Islet of Langerhans (tissue), 1 donor: ENCODE results near the gene SETBP1.
"Not testable (repeated sequence)": the region's sequence is repeated elsewhere in the genome, so short reads cannot be mapped to it uniquely, and the experiment has no call there.

Source experiments
- FAIRE-seq: peaks from one replicate; lab custom pipeline; 2011; peaks lifted over from hg19 to GRCh38; lab: Jason Lieb, UNC

SETBP1 gene

GRCh38 chr18:44704135-44704789 lies 23.6 kb downstream of the SETBP1 start:
- no peak for FAIRE-seq

DNA sequence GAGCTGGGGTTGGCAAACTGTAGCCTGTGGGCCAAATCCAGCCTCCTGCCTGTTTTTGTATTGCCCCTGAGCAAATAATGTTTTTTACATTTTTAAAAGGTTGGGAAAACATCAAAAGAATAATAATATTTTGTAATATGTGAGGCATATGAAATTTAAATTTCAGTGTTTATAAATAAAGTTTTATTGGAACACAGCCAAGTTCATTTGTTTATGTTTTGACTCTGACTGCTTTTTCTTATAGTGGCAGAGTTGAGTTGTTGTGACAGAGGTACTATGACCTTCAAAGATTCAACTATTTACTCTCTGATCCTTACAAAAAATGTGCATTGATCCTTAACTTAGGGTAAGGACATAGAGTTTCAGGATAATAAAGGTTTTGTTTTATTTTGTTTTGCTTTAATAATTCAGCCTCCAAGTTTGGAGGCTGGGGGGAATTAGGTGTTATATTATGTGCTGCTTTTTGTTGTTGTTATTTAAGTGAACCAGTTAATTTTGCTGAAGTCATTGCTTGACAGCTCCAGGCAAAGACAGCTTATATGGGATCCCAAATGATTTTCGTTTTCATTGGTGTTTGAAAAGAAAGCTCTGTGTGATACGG lies 24.5 kb downstream of the SETBP1 start:
- FAIRE-seq, result no peak

DNA sequence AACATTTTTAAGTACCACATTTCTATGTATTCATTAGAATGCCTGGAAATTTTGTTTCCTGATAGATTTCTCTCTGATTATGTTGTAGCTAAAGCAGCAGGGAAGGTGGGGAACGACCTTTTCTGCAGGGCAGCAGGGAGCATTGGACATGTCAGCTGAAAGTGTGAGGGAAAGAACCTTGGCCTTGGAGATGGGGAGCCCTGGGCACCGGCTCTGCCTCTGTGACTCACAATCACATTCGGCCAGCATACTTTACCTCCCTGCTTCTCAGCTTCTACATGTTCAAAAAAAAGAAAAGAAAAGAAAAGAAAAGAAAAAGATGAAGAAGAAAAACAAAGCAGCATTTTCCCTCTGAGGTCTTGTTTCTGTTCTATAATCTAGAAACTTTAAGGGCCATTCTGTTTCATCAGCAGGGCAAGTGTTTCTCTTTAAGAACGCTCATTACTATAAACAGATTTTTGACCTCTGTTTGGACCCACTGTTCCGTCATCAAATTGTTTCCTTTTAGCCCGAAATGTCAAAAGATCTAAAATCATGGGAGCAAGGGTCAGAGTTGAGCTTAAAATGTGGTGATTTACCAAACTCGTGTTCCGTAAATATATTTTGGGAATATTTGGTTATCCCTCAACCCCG lies 27.9 kb downstream of the SETBP1 start:
- FAIRE-seq, result no peak

DNA sequence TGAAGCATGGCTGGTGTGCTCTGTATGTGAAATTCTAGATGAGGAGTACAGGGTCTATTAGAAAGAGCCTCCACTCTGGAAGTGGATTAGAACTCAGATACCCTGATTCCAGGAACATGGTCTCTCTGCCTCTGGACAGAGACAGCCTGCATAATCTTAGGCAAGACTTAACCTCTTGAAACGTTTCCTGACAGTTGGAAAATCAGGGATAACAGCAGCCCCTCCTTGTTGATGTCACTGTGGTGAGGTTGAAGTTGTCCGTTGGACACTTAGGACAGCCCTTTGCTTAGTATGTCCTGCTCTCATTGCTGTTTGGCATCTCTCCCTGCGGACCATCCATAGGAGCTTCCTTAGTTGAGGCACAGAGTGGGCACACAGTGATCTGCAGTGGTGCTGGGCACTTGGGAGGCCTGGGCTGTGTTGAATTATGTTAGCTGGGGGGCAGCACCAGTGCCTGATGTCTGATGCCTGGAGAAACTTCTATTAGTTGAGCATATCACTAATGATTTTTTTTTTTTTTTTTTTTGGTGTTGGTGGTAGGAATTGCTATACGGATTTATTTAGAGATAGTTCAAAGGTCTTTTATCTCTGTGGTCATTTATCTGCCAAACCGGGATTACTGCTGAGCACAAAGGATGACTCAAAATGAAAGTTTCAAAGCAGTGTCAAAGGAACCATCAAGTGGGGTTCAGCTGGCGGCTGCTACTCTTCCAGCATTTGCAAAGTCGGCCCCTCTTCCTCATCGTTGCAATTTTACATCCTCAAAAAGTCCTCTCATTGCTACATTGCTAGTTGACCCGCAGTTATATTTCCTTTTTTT lies 28.8 kb downstream of the SETBP1 start:
- FAIRE-seq, result no peak

GRCh38 chr18:44710931-44711330 lies 30.2 kb downstream of the SETBP1 start:
- no peak for FAIRE-seq

- no peak for FAIRE-seq
Measured at GRCh38 chr18:44712025-44712424, 31.3 kb downstream of the SETBP1 start.

DNA sequence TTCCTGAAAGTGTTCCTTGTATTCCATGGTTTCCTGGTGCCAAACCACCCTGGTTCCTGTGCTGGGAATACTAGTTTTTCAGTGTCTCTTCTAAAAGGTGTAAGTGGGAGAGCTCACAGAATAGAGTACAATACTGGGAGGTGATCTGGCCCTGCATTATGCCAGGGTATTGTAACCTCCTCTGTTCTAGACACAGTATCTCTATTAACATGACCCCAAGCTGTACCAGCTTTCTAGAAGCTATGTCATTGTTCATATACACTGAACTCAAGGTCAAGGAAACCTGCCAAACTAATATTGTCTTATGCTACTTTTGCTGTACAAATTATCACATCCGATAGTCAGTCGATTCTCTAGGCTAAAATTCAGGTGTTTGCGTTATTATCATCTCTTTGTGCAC lies 32.7 kb downstream of the SETBP1 start:
- no peak for FAIRE-seq

DNA sequence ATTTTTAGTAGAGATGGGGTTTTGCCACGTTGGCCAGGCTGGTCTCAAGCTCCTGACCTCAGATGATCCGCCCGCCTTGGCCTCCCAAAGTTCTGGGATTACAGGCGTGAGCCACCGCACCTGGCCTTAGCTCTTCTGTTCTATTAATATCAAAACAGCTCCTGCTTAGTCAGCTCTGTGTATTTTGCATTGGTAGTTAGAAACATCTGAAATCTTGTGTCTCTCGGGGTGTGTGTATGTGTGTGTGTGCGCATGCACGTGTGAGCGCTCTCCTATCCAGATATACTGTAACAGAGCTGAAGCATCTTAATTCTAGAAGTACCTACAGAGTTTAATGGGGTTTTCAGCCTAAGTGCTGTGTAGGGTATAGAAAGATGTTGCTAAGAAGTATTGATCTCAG lies 33.7 kb downstream of the SETBP1 start:
- FAIRE-seq, result no peak

- FAIRE-seq, result no peak
Measured at GRCh38 chr18:44715245-44715644, 34.6 kb downstream of the SETBP1 start.

DNA sequence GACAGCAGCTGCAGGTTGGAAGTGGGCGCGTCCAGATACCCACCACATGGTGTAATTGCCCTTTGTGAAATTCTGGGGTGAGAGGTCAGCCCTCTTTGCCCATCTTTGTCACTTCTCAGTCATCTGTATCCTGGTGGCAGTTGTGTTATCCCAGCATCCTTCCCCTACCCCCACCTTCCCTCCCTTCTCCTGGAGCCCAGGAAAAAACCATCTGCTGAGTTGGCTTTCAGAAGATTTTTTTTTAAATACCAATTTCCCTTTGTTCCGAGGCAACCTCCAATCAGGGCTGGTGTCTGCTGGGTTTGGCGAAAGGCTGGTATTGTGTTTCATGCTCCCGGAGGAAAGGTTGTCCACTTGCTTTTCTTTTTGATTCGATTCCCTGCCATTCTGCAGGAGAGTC lies 35.2 kb downstream of the SETBP1 start:
- FAIRE-seq, result no peak

DNA sequence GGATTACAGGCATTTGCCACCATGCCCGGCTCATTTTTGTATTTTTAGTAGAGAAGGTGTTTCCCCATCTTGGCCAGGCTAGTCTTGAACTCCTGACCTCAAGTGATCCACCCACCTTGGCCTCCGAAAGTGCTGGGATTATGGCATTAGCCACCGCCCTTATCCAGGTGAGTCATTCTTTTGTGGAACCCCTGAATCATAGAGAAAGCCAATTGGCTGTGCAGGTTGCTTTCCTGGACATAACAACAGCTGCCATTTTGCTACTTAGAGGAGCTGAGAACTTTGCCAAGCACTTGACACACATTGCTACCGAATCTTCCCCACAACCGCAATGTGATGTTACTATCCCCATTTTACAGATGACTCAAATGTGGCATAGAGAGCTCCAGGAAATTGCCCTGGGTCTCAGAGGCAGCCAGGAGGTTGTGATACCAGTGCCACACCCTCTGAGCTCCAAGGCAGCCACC lies 36.0 kb downstream of the SETBP1 start:
- FAIRE-seq, result no peak

DNA sequence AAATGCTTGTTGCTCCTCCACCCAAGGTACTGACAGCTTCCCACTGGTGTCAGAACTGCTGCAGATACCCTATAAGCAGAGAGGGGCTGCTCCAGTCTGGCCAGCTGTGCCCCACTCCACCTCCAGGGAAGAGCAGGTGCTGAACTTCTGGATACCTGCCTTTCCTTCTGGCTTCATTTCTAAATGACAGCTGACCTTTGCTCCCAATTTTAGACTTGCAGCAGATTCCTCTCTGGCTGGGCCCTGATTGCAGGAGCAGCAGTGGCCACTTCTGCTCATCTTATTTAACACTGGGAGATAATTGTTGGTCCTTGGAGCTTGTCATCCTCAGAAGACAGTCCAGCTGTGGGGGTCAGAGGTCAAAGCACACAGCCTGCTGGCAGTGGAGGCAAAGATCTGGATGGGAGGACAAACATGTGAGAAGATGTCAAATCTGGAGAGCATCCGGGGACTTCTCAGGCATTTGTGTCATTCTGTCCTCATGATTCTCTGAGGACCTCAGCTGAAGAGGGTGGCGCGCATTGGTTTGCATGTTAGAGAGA lies 38.9 kb downstream of the SETBP1 start:
- no peak for FAIRE-seq

DNA sequence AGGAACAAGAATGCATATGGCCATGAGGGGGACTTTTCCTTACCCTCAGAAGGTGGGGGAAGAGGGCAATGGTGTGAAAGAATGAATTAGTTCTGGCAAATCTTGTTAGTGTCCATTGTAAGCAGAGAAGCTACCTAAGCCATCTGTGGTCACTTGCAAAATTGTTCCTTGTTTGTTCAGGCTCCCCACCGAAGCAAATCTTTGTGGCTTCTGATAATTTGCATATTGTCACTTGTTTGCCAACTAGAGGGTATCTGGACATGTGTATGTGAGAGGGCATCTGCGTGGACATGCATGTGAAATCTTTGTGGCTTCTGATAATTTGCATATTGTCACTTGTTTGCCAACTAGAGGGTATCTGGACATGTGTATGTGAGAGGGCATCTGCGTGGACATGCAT lies 41.1 kb downstream of the SETBP1 start:
- not testable (repeated sequence) for FAIRE-seq

- FAIRE-seq, result no peak
Measured at GRCh38 chr18:44723411-44723810, 42.7 kb downstream of the SETBP1 start.

- FAIRE-seq, result no peak
Measured at GRCh38 chr18:44724105-44724778, 43.6 kb downstream of the SETBP1 start.

GRCh38 chr18:44725300-44726058 lies 44.8 kb downstream of the SETBP1 start:
- no peak for FAIRE-seq

- FAIRE-seq, result no peak
Measured at GRCh38 chr18:44726059-44726421, 45.4 kb downstream of the SETBP1 start.

DNA sequence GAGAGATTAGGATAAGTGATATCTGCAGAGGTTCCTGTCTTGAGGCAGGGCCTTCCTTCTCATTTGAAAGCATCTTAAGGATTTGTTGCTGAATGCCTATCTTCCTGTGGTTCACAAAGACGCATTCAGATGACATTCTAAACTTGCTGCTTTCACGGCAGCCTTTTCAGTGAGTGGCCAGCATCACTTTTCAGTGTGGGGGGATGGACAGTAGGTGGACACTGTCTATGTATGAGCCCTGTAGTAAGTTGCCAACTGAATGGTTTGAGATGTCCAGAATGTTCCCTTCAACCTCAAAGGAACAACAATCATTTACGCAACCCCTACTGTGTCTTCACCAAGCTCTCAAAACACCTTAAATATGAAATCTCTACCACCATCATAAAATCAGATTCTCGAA lies 46.6 kb downstream of the SETBP1 start:
- FAIRE-seq, result no peak

DNA sequence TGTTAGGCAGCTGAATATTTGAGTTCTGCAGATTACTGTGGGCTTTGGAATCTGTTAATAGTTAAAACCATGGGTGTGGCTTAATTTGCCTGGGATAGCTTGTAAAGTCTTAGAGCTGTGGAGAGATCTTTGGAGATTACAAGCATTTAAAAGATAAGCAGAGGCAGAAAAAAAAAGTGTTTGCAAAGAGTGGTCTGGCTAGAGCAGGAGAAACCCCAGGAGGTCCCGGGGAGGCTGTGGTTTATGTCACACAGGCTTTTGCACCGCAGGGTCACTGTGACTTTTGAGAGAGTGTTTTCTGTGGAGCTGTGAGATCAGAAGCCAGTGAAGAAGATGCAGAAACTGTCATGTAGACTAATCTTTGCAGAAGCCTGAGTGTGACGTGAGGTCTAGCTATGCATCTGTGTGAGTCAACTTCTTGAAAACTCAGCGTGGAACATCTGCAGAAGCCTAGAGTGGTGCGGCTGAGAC lies 49.0 kb downstream of the SETBP1 start:
- FAIRE-seq, result no peak

DNA sequence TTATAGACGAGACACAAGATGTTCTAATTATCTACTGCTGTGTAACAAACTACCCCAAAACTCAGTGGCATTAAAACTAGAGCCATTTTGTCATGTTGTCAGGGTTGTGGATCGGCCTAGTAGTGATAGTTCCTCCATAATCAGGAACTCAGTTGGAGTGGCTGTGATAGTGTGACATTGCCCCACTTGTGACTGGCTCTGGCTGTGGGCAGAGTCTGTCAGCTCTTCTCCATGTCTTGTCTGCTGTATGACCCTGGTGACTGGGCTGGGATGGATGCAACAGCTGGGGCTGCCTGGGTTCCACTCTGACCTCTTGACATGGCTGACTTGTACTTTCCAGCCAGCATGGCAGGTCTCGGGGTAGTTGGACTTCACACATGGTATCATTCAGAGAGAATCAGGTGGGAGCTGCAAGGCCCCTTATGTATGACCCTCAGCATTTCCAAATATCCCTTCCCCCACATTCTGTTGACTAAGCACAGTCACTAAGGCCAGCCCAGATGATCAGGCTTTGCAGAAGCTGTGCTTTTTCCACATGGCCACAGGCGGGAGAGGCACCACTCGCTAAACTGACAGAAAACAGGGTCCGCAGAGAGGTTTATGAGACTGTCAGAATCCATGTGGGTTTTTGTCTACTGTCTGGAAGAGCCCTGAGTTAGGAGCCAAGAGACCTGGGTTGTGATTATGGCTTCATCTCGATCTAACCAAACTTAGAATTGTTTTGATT lies 50.3 kb downstream of the SETBP1 start:
- FAIRE-seq, result no peak
